Activated naive CD4-positive, alpha-beta T cell treated with anti-CD3 and anti-CD28 coated beads, Interleukin-2, amount 50 U/mL, for 24 hours (primary cell): ENCODE data around the gene NAIF1.
"Not testable (repeated sequence)": the region's sequence is repeated elsewhere in the genome, so short reads cannot be mapped to it uniquely, and the experiment has no call there.

Source experiments
- H3K27ac Mint-ChIP-seq: one replicate; pipeline ENCODE4 v1.8.0; 2021; ENCODE audit warnings: mild to moderate bottlenecking, mixed read lengths
- H3K27me3 Mint-ChIP-seq: one replicate; pipeline ENCODE4 v1.8.0; 2021; ENCODE audit warnings: mixed read lengths
- H3K36me3 Mint-ChIP-seq: one replicate; pipeline ENCODE4 v1.8.0; 2021; ENCODE audit warnings: mixed read lengths
- H3K4me1 Mint-ChIP-seq: one replicate; pipeline ENCODE4 v1.8.0; 2021; ENCODE audit warnings: mixed read lengths
- H3K4me3 Mint-ChIP-seq: one replicate; pipeline ENCODE4 v1.8.0; 2021; ENCODE audit warnings: mild to moderate bottlenecking, mixed read lengths
- H3K9me3 Mint-ChIP-seq: one replicate; pipeline ENCODE4 v1.8.0; 2021; ENCODE audit warnings: mixed read lengths

Gene NAIF1, protein sequence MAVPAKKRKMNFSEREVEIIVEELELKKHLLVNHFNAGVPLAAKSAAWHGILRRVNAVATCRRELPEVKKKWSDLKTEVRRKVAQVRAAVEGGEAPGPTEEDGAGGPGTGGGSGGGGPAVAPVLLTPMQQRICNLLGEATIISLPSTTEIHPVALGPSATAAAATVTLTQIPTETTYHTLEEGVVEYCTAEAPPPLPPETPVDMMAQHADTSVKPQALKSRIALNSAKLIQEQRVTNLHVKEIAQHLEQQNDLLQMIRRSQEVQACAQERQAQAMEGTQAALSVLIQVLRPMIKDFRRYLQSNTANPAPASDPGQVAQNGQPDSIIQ

DNA sequence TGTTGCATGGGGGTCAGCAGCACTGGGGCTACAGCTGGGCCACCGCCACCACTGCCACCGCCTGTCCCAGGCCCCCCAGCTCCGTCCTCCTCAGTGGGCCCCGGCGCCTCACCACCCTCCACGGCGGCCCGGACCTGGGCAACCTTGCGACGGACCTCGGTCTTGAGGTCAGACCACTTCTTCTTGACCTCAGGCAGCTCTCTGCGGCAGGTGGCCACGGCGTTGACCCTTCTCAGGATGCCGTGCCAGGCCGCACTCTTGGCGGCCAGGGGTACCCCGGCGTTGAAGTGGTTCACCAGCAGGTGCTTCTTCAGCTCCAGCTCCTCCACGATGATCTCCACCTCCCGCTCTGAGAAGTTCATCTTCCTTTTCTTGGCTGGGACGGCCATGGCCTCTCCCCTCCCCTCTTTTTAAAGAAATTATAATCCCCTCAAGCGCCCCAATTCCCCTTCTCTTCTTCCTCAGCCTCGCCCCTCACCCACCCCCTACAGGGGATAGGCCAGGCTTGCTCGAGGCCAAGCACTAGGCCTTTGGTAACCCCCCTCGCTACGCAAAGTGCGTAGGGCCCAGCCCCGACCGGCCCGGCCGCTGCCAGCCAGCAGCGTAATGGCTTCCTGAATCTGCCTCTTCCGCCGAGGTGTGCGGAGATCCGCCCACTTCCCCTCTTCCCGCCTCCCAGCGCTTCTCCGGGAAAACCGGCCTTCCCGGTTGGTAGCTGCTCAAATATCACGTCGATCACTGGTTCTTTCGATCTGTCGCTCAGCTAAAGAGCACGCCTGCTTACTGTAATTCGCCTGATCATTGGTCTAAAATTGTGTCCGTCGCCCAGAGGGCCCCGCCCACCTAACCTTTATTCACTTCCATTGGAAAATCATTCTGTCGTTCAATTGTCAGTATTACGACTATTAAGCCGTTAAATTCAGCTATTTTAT lies at the start of gene NAIF1:
NAIF1 (minus strand) TSS at position 608 of the 932 bp plus-strand sequence; CDS start at position 389, 219 bp downstream.
- Mint-ChIP-seq H3K4me3 (no peak within 1 kb of the TSS), H3K4me1 (peaks cover 62% of the 10 kb centered on the region), H3K27me3 (no peaks in the 10 kb centered on the region), H3K9me3 (no peaks in the 10 kb centered on the region), H3K27ac (peak within 1 kb of the TSS; percentile 93), H3K36me3 (no peaks in the 10 kb centered on the region)

DNA sequence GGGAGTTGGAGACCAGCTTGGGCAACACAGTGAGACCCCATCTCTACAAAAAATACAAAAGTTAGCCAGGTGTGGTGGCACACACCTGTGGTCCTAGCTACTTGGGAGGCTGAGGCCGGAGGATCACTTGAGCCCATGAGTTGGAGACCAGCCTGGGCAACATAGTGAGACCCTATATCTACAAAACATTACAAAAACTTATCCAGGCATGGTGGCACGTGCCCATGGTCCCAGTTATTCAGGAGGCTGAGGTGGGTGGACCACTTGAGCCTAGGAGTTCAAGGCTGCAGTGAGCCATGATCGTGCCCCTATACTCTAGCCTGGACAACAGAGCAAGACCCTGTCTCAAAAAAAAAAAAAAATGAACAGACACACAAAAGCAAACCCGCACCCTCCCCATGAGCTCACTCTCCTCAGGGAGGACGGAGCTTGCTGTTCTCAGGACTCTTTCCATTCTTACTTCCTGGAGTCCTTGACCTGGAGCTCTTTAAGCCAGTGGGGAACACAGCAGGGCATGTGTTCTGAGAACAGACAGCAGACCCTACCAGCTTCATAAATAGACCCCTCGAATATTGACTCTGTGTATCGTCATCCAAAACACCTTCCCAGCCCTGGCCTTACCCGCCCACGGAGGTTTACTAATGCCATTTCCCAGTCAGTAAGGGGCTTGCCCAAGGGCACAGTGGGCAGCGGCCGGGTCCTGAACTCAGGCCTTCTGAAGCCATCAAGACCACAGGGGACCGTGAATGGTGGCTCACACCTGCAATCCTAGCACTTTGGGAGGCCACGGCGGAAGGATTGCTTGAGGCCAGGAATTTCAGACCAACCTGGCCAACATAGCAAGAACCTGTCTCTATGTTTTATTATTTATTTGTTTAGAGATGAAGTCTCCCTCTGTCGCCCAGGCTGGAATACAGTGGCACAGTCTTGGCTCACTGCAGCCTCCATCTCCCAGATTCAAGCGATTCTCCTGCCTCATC lies 49.3 kb upstream of the NAIF1 start:
- Mint-ChIP-seq H3K4me1 (peaks cover 8% of the 10 kb centered on the region), H3K27ac (no peak overlapping the region), H3K27me3 (no peaks in the 10 kb centered on the region), H3K36me3 (peaks cover 3% of the 10 kb centered on the region), H3K9me3 (no peaks in the 10 kb centered on the region), H3K4me3 (no peak overlapping the region)

DNA sequence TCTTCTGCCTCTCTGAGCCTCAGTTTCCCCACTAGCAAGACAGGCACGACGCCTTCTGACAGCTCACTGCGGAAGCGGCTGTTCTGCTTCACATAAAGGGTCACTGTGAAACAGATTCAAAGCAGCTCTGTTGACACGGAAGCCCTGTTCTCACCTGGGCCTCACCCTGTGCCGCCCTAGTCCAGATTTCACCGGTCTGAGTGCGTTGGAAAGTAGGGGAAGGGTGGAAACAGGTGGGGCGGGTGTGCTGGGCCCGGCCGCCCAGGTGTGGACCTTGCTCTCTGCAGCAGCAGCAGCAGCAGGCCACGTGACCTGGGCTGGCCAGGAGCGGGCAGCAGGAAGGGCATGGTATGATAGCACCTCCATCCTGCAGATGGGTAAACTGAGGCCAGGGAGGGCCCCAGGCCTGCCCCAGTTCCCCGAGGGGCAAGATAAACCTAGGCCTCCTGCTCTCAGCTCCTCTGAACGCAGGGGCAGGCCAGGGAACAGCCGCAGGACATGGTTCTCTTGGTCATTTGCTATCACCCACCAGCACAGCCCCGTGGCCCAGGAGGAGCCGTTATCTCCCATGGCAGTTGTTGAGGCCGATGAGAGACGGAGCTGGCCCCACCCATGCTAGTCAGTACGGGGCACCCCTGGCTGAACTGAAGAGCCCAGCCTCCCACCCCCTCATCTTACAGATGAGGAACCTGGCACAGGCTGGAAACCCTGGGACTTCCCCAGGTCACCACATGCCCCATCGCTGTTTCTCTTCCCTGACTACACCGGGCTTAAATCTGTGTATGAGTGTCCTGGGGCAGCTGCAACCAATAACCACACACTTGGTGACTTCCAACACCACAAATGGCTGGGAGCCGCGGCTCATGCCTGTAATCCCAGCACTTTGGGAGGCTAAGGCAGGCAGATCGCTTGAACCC lies 48.3 kb upstream of the NAIF1 start:
- Mint-ChIP-seq H3K9me3 (no peaks in the 10 kb centered on the region), H3K27ac (no peak overlapping the region), H3K36me3 (peaks cover 3% of the 10 kb centered on the region), H3K4me3 (no peak overlapping the region), H3K27me3 (no peaks in the 10 kb centered on the region), H3K4me1 (peaks cover 8% of the 10 kb centered on the region)

DNA sequence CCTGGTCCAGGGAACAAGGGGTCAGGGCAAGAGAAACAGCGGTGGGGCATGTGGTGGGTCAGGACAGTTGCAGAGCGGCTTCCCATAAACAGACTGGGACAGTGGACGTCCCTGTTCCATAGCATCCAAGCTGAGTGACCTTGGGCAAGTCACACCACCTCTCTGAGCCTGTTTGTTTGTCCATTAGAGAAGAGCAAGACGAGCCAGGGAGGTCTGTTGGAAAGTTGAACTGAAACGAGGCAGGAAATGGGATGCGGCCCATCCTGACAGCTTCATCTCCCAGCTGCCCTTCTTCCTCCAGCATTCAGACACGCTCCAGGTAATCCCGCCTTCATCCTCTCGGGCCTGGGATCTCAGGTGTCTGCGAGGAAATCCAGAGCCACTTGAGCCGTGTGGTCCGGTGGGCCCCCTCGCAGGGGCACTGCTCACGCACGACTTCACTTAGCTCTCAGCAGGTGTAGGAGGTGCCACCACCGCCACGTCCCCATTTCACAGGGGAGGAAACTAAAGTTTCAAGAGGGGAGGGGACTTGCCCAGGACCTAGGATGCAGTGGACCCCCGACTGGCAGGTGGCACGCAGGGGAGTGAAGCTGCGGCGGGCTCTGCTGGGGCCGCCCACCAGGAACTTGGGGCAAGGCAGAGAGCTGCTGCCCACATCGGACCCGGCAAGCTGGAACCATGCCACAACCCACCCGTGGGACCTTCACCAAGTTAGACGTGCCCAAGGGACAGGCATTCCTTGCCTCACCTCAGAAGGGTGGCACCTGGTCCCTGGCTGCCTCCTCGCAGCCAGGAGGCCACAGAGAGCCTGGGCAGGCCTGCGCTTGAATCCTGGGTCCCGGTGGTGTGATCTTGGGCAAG lies 47.4 kb upstream of the NAIF1 start:
- Mint-ChIP-seq H3K9me3 (no peaks in the 10 kb centered on the region), H3K4me3 (no peak overlapping the region), H3K27me3 (no peaks in the 10 kb centered on the region), H3K36me3 (peaks cover 6% of the 10 kb centered on the region), H3K27ac (no peak overlapping the region), H3K4me1 (peaks cover 12% of the 10 kb centered on the region)

DNA sequence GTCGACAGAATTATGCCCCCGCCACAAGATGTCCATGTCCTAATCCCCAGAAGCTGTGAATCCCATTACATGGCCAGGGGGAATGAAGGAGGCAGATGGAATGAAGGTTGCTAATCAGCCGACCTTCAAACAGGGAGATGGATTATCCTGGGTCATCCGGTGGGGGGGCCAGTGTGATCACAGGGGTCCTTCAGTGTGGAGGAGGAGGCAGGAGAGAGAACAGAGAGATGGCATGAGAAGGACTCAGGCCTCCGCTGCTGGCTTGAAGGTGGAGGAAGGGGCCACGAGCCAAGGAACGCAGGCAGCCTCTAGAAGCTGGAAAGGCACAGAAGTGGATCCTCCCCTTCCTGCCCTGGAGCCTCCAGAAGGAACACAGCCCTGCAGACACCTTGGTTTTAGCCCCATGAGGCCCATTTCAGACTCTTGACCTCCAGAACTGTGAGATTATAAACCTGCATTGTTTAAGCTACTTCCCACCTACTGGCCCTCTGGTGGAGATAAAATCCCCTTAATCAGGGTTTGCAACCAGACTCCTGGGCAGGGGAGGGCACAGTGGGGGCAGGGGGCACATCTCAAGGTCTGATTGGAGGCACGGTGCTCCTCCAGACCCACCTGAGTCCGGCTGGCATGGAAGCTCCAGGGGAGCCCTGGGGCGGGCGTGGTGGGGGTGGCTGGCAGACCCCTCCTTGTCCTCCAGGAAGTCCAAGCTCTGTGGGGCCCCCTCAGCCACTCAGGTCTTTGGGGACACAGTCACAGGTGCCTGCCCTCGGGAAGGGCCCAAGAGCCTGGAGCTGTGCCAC lies 46.6 kb upstream of the NAIF1 start:
- peaks cover 14% of the 10 kb centered on the region for H3K4me1 Mint-ChIP-seq
- H3K27ac Mint-ChIP-seq: no peak overlapping the region
- H3K4me3 Mint-ChIP-seq: no peak overlapping the region
- peaks cover 7% of the 10 kb centered on the region for H3K36me3 Mint-ChIP-seq
- no peaks in the 10 kb centered on the region for H3K27me3 Mint-ChIP-seq
- no peaks in the 10 kb centered on the region for H3K9me3 Mint-ChIP-seq

DNA sequence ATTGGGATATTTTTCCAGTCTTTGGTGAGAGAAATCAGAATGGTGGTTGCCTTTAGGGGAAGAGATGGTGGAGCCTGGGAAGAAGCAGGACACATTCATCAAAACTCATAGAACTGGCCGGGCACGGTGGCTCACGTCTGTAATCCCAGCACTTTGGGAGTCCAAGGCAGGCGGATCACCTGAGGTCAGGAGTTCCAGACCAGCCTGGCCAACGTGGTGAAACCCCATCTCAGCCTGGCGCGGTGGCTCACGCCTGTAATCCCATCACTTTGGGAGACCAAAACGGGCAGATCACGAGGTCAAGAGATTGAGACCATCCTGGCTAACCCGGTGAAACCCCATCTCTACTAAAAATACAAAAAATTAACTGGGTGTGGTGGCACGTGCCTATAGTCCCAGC lies 44.6 kb upstream of the NAIF1 start:
- H3K4me3 Mint-ChIP-seq, H3K9me3 Mint-ChIP-seq, H3K27ac Mint-ChIP-seq, H3K4me1 Mint-ChIP-seq, H3K27me3 Mint-ChIP-seq: not testable (repeated sequence)
- peaks cover 14% of the 10 kb centered on the region for H3K36me3 Mint-ChIP-seq

DNA sequence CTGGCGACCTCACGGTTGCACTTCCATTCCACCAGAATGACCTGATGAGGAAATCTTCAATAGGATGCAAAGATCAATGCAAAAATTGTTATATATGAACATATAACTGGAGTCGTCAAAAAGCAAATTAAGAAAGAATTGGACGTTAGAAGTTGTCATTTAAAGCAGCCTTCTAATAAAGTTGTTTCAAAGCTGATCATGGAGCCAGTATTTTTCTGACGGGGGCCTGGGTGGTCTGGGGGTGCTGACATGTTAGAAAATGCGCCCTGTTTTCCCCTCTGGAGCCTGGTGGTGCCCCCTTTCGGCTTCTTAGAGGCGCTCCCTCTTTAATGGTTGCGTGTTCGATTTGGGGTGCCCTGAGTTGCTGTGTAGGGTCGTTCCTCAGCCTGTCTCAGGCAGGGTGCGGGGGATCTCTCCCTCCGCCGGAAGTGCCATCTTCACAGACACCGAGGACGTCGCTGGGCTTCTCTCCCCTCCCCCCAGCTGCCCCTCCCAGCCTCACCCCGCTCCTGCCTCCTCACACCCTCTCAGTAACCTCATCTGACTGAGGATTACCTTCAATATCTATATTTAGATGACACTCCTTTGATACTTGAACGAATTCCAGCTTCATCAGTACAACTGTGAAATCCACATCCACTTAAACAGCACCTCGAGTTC lies 42.1 kb upstream of the NAIF1 start:
- peak overlapping the region; percentile 74 for H3K27ac Mint-ChIP-seq
- H3K4me1 Mint-ChIP-seq: peaks cover 14% of the 10 kb centered on the region
- no peaks in the 10 kb centered on the region for H3K27me3 Mint-ChIP-seq
- H3K36me3 Mint-ChIP-seq: peaks cover 14% of the 10 kb centered on the region
- H3K9me3 Mint-ChIP-seq: no peaks in the 10 kb centered on the region
- no peak overlapping the region for H3K4me3 Mint-ChIP-seq

DNA sequence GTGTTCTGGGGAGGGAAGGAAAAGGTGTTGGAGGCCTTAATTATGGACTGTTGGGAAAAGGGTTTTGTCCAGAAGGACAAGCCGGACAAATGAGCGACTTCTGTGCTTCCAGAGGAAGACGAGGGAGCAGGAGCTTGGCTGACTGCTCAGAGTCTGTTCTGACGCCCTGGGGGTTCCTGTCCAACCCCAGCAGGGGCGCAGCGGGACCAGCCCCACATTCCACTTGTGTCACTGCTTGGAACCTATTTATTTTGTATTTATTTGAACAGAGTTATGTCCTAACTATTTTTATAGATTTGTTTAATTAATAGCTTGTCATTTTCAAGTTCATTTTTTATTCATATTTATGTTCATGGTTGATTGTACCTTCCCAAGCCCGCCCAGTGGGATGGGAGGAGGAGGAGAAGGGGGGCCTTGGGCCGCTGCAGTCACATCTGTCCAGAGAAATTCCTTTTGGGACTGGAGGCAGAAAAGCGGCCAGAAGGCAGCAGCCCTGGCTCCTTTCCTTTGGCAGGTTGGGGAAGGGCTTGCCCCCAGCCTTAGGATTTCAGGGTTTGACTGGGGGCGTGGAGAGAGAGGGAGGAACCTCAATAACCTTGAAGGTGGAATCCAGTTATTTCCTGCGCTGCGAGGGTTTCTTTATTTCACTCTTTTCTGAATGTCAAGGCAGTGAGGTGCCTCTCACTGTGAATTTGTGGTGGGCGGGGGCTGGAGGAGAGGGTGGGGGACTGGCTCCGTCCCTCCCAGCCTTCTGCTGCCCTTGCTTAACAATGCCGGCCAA lies 41.3 kb upstream of the NAIF1 start:
- no peaks in the 10 kb centered on the region for H3K27me3 Mint-ChIP-seq
- H3K4me3 Mint-ChIP-seq: no peak overlapping the region
- H3K4me1 Mint-ChIP-seq: peaks cover 20% of the 10 kb centered on the region
- H3K36me3 Mint-ChIP-seq: peaks cover 15% of the 10 kb centered on the region
- no peak overlapping the region for H3K27ac Mint-ChIP-seq
- no peaks in the 10 kb centered on the region for H3K9me3 Mint-ChIP-seq

DNA sequence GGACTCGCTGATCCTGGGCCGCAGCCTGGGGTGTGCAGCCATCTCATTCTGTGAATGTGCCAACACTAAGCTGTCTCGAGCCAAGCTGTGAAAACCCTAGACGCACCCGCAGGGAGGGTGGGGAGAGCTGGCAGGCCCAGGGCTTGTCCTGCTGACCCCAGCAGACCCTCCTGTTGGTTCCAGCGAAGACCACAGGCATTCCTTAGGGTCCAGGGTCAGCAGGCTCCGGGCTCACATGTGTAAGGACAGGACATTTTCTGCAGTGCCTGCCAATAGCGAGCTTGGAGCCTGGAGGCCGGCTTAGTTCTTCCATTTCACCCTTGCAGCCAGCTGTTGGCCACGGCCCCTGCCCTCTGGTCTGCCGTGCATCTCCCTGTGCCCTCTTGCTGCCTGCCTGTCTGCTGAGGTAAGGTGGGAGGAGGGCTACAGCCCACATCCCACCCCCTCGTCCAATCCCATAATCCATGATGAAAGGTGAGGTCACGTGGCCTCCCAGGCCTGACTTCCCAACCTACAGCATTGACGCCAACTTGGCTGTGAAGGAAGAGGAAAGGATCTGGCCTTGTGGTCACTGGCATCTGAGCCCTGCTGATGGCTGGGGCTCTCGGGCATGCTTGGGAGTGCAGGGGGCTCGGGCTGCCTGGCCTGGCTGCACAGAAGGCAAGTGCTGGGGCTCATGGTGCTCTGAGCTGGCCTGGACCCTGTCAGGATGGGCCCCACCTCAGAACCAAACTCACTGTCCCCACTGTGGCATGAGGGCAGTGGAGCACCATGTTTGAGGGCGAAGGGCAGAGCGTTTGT lies 40.5 kb upstream of the NAIF1 start:
- Mint-ChIP-seq H3K27me3 (no peaks in the 10 kb centered on the region), H3K36me3 (peaks cover 17% of the 10 kb centered on the region), H3K27ac (peak overlapping the region; percentile 35), H3K4me3 (no peak overlapping the region), H3K4me1 (peaks cover 27% of the 10 kb centered on the region), H3K9me3 (no peaks in the 10 kb centered on the region)

DNA sequence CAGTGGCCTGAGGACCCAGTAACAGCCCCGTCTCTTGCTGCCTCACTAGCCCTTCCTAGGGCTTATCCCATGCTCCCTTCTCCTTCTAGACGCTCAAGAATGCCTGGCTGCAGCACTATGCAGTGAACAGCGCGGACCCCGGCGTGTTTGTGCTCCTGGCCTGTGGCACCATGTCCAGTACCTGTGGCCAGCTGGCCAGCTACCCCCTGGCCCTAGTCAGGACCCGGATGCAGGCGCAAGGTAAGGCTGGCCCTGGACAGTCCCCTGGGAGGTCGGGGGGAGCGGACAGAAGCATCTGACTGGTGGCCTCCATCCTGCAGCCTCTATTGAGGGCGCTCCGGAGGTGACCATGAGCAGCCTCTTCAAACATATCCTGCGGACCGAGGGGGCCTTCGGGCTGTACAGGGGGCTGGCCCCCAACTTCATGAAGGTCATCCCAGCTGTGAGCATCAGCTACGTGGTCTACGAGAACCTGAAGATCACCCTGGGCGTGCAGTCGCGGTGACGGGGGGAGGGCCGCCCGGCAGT lies 39.9 kb upstream of the NAIF1 start:
- no peak overlapping the region for H3K27ac Mint-ChIP-seq

DNA sequence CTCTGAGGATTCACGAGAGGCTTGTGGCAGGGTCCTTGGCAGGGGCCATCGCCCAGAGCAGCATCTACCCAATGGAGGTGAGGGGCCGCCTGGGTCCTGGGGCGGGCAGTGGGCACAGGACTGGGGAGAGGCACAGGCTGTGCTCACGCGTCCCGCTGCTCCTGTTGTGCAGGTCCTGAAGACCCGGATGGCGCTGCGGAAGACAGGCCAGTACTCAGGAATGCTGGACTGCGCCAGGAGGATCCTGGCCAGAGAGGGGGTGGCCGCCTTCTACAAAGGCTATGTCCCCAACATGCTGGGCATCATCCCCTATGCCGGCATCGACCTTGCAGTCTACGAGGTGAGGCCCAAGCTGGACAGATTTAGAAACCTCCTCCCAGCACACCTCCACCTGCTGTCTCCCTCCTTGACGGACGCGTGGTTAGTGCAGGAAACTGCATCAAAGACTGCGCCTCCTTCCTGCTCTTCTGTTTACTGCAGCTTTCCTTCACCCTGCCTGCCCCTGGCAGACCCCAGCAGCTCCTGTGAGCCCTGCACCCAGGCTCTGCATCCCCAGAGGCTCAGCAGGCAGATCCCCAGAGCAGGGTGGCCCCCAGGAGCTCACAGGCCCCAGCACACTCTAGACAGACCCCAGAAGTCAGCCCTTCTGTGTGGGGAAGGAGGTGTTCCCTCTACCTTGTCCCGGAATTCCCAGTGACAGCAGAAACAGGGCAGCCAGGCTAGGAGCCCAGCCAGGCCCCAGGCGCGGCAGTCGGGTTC lies 39.2 kb upstream of the NAIF1 start:
- Mint-ChIP-seq H3K4me1 (peaks cover 34% of the 10 kb centered on the region), H3K4me3 (no peak overlapping the region)

More for the DNA sequence above, 39.9 kb upstream of the NAIF1 start:
- H3K4me3 Mint-ChIP-seq: no peak overlapping the region
- peaks cover 18% of the 10 kb centered on the region for H3K36me3 Mint-ChIP-seq
- H3K27me3 Mint-ChIP-seq: no peaks in the 10 kb centered on the region
- peaks cover 32% of the 10 kb centered on the region for H3K4me1 Mint-ChIP-seq
- no peaks in the 10 kb centered on the region for H3K9me3 Mint-ChIP-seq

More for the DNA sequence above, 39.2 kb upstream of the NAIF1 start:
- peaks cover 18% of the 10 kb centered on the region for H3K36me3 Mint-ChIP-seq
- no peaks in the 10 kb centered on the region for H3K9me3 Mint-ChIP-seq
- H3K27me3 Mint-ChIP-seq: no peaks in the 10 kb centered on the region
- no peak overlapping the region for H3K27ac Mint-ChIP-seq
